Naive thymus-derived CD4-positive, alpha-beta T cell (primary cell): ENCODE data around the gene FRMPD4. TPM values are rescaled to one million over a fixed set of nuclear protein-coding genes. Genes with fewer than 3 reads are reported as not detected.
A peak's percentile ranks its signal among the peaks of the same experiment; 100 is the strongest.

ENCODE experiments used
- ATAC-seq: fragments of 150-1000 bp; cut with Tn5 transposase; 2 replicates; pipeline ENCODE4 v1.10.0; 2021; ENCODE audit warnings: mild to moderate bottlenecking, moderate library complexity
- CTCF ChIA-PET: fragments of 350-600 bp; sonication (Branson Sonifier 250); formaldehyde crosslinking; loops from one replicate; lab custom pipeline; 2021; ENCODE audit warnings: antibody characterized with exemption; lab: Charles Lee
- POLR2A ChIA-PET: fragments of 350-600 bp; sonication (Branson Sonifier 250); formaldehyde crosslinking; loops from one replicate; lab custom pipeline; 2021; ENCODE audit warnings: antibody characterized with exemption, inconsistent platforms; lab: Charles Lee
- DNase-seq, 9 donors: peaks; one replicate each; pipeline versions ENCODE4 v3.0.0 to v3.0.0-alpha.2; 2020 to 2022; ENCODE audit warnings: mixed read lengths in 1 of 9
- H3K27ac ChIP-seq: one replicate; pipeline ENCODE4 v1.7.0; 2013; ENCODE audit warnings: mild to moderate bottlenecking, low read depth, low read length, moderate library complexity
- H3K27me3 ChIP-seq, 2 donors: one replicate each; pipeline ENCODE4 v1.7.0; 2013; ENCODE audit warnings: low read length in 2 of 2, mild to moderate bottlenecking in 2 of 2, moderate library complexity in 2 of 2; ENCODE audit not compliant: control insufficient read depth in 2 of 2, insufficient read depth in 2 of 2
- H3K36me3 ChIP-seq, 3 experiments: 1 replicate in 2 of 3; 2 replicates in 1 of 3; pipeline ENCODE4 v1.7.0; 2013; ENCODE audit warnings: low read length in 3 of 3, mild to moderate bottlenecking in 3 of 3, moderate library complexity in 1 of 3; ENCODE audit not compliant: insufficient read depth in 3 of 3, control insufficient read depth in 2 of 3
- H3K4me1 ChIP-seq, 2 donors: one replicate each; pipeline ENCODE4 v1.7.0; 2013; ENCODE audit warnings: low read length in 2 of 2, mild to moderate bottlenecking in 2 of 2, moderate library complexity in 1 of 2; ENCODE audit not compliant: control insufficient read depth in 2 of 2, insufficient read depth in 2 of 2
- H3K4me3 ChIP-seq: 2 replicates; pipeline ENCODE4 v1.7.0; 2013; ENCODE audit warnings: mild to moderate bottlenecking, low read length
- H3K9me3 ChIP-seq, 3 experiments: 1 replicate in 2 of 3; 2 replicates in 1 of 3; pipeline ENCODE4 v1.7.0; 2013; ENCODE audit warnings: low read length in 3 of 3; ENCODE audit not compliant: control insufficient read depth in 2 of 3
- H3K27ac Mint-ChIP-seq, 9 donors: one replicate each; pipeline ENCODE4 v1.8.0; 2020 to 2022; ENCODE audit warnings: mixed read lengths in 9 of 9, mild to moderate bottlenecking in 8 of 9, moderate library complexity in 5 of 9, inconsistent platforms in 2 of 9
- H3K27me3 Mint-ChIP-seq, 5 donors: one replicate each; pipeline ENCODE4 v1.8.0; 2021 to 2022; ENCODE audit warnings: mixed read lengths in 5 of 5, mild to moderate bottlenecking in 1 of 5
- H3K36me3 Mint-ChIP-seq, 5 donors: one replicate each; pipeline ENCODE4 v1.8.0; 2020 to 2022; ENCODE audit warnings: mixed read lengths in 5 of 5, mild to moderate bottlenecking in 3 of 5, inconsistent platforms in 1 of 5
- H3K4me1 Mint-ChIP-seq, 7 donors: one replicate each; pipeline ENCODE4 v1.8.0; 2020 to 2022; ENCODE audit warnings: mixed read lengths in 7 of 7, mild to moderate bottlenecking in 3 of 7, inconsistent platforms in 1 of 7
- H3K4me3 Mint-ChIP-seq, 10 donors: one replicate each; pipeline ENCODE4 v1.8.0; 2020 to 2022; ENCODE audit warnings: mild to moderate bottlenecking in 10 of 10, mixed read lengths in 10 of 10, moderate library complexity in 6 of 10, inconsistent platforms in 2 of 10
- H3K9me3 Mint-ChIP-seq, 11 donors: one replicate each; pipeline ENCODE4 v1.8.0; 2020 to 2022; ENCODE audit warnings: mixed read lengths in 11 of 11, mild to moderate bottlenecking in 4 of 11, inconsistent platforms in 1 of 11, moderate library complexity in 1 of 11
- intact Hi-C, 2 donors: fragments of 100-400 bp; cut with micrococcal nuclease; formaldehyde crosslinking; loops; one replicate each; pipeline ENCODE4 v1.15.1; 2023
- polyA plus RNA-seq, 2 donors: library from polyadenylated mRNA; unstranded; fragments of 300-500 nt; fragmentation: Illumina TruSeq; gene quantifications; one replicate each; pipeline ENCODE4 v1.2.3, GENCODE V29; 2021
- total RNA-seq, 6 experiments: library from RNA in 5 of 6; stranded (reverse) in 5 of 6; gene quantifications; 1 replicate in 5 of 6; 2 replicates in 1 of 6; pipeline ENCODE4 v1.2.3 and lab custom pipeline; 2021 to 2026

Gene FRMPD4
- total and polyA plus RNA-seq, 7 experiments from 2014 or later = not detected

- Histone ChIP-seq H3K4me3 (no peak overlapping the region), H3K4me1 (no peaks in the 10 kb centered on the region), H3K36me3 (no peaks in the 10 kb centered on the region), H3K27ac (no peak overlapping the region), H3K27me3 (no peaks in the 10 kb centered on the region), H3K9me3 (no peaks in the 10 kb centered on the region)
- peaks cover 0 to 7% (median 0%) of the 10 kb centered on the region in 5 donors for H3K27me3 Mint-ChIP-seq
- no peak for ATAC-seq
- no peak overlapping the region for H3K4me3 Mint-ChIP-seq
- intact Hi-C loops = no loop called here
- DNase-seq = no peak
- H3K4me1 Mint-ChIP-seq = no peaks in the 10 kb centered on the region
- H3K36me3 Mint-ChIP-seq = no peaks in the 10 kb centered on the region
- ChIA-PET CTCF (no interaction called here), POLR2A (no interaction called here)
- no peak overlapping the region for H3K27ac Mint-ChIP-seq
- H3K9me3 Mint-ChIP-seq = no peaks in the 10 kb centered on the region
These were observed 547.3 kb downstream of the FRMPD4 start for GRCh38 chrX:12685541-12685940.

- CTCF ChIA-PET = no interaction called here
- H3K4me1 Mint-ChIP-seq = peaks cover 0 to 2% (median 0%) of the 10 kb centered on the region in 7 donors
- DNase-seq (no peak), ATAC-seq (no peak)
- Histone ChIP-seq H3K27me3 (no peaks in the 10 kb centered on the region), H3K9me3 (no peaks in the 10 kb centered on the region), H3K4me3 (no peak overlapping the region), H3K27ac (no peak overlapping the region), H3K4me1 (no peaks in the 10 kb centered on the region), H3K36me3 (no peaks in the 10 kb centered on the region)
- no peak overlapping the region for H3K4me3 Mint-ChIP-seq
- H3K27ac Mint-ChIP-seq = no peak overlapping the region
- no peaks in the 10 kb centered on the region for H3K9me3 Mint-ChIP-seq
- H3K36me3 Mint-ChIP-seq = no peaks in the 10 kb centered on the region
- intact Hi-C loops = no loop called here
- peaks cover 0 to 7% (median under 1%) of the 10 kb centered on the region in 5 donors for H3K27me3 Mint-ChIP-seq
- POLR2A ChIA-PET = no interaction called here
These were observed 548.1 kb downstream of the FRMPD4 start for GRCh38 chrX:12686331-12686730.

DNA sequence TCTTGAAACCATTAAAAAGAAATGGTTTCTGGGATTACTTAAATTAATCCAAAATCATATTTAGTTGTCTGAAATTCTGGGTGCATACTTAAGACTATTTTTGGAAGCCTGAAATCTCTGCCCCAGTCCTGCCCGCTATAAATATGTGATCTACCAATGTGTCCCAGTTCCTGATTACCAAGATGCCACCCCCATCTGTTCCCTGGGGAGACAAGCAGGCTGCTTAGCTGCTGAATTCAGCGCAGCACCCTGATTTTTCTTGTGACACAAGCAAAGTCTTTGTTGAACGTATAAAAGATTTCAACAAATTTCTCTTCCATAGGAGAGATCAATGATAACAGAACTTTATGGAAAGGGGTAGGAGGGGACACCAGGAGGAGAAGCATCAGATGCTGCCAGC is 552.4 kb downstream of the FRMPD4 start:
- H3K27ac ChIP-seq = no peak overlapping the region
- Mint-ChIP-seq H3K36me3 (no peaks in the 10 kb centered on the region), H3K4me1 (peaks cover 0 to 2% (median 0%) of the 10 kb centered on the region in 7 donors), H3K4me3 (no peak overlapping the region), H3K27me3 (peaks cover 2 to 9% (median 8%) of the 10 kb centered on the region in 5 donors), H3K9me3 (no peaks in the 10 kb centered on the region), H3K27ac (no peak overlapping the region)
- no peaks in the 10 kb centered on the region for H3K4me1 ChIP-seq
- POLR2A ChIA-PET = no interaction called here
- ATAC-seq (no peak), DNase-seq (no peak)
- no peak overlapping the region for H3K4me3 ChIP-seq
- no peaks in the 10 kb centered on the region for H3K27me3 ChIP-seq
- CTCF ChIA-PET = no interaction called here
- no peaks in the 10 kb centered on the region for H3K9me3 ChIP-seq
- H3K36me3 ChIP-seq = no peaks in the 10 kb centered on the region
- intact Hi-C loops = no loop called here

DNA sequence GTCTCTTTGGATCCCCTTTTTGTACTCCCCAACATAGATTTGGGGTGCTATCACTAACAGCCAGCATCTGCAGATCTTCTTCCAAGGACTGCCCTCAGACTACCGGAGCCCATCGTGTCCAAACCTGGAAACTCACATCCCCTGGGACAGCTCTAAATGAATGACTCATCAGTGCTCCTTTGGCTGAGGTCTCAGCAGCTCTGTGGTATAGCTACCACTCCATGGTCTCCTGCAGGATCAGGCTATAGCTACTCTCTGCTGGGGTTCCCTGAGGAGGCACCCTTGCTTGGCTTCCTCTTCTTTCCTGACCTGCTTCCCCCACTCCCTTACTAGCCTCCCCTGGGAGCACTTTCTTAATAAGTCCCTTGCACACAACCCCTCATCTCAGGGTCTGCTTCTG is 555.5 kb downstream of the FRMPD4 start:
- no peaks in the 10 kb centered on the region for H3K4me1 ChIP-seq
- intact Hi-C loops = no loop called here
- POLR2A ChIA-PET = no interaction called here
- no peak for DNase-seq
- peaks cover 0 to 1% (median 0%) of the 10 kb centered on the region in 11 donors for H3K9me3 Mint-ChIP-seq
- peaks cover 8 to 19% (median 9%) of the 10 kb centered on the region in 5 donors for H3K27me3 Mint-ChIP-seq
- no peak overlapping the region for H3K4me3 ChIP-seq
- no peak overlapping the region for H3K4me3 Mint-ChIP-seq
- no peaks in the 10 kb centered on the region for H3K36me3 ChIP-seq
- H3K9me3 ChIP-seq = no peaks in the 10 kb centered on the region
- H3K36me3 Mint-ChIP-seq = no peaks in the 10 kb centered on the region
- ATAC-seq = no peak
- H3K27ac ChIP-seq = no peak overlapping the region
- no peak overlapping the region for H3K27ac Mint-ChIP-seq
- no peaks in the 10 kb centered on the region for H3K27me3 ChIP-seq
- CTCF ChIA-PET = no interaction called here
- peaks cover 0 to 2% (median 0%) of the 10 kb centered on the region in 7 donors for H3K4me1 Mint-ChIP-seq

GRCh38 chrX:12700745-12701144 is 562.5 kb downstream of the FRMPD4 start:
- Mint-ChIP-seq H3K27ac (no peak overlapping the region), H3K36me3 (no peaks in the 10 kb centered on the region), H3K9me3 (peaks cover 0 to 1% (median 0%) of the 10 kb centered on the region in 11 donors), H3K4me1 (peaks cover 0 to 4% (median 0%) of the 10 kb centered on the region in 7 donors), H3K4me3 (no peak overlapping the region), H3K27me3 (peaks cover 5 to 16% (median 14%) of the 10 kb centered on the region in 5 donors)
- POLR2A ChIA-PET = no interaction called here
- CTCF ChIA-PET = interaction anchor here (0.6 kb wide), 1 partner anchor 198 kb away, joined by 3 read pairs; no protein-coding TSS in a partner anchor
- DNase-seq = no peak
- Histone ChIP-seq H3K4me3 (no peak overlapping the region), H3K27ac (no peak overlapping the region), H3K36me3 (no peaks in the 10 kb centered on the region), H3K4me1 (no peaks in the 10 kb centered on the region), H3K9me3 (no peaks in the 10 kb centered on the region), H3K27me3 (no peaks in the 10 kb centered on the region)
- intact Hi-C loops = loop anchor here in 1 of 2 donors (2.0 kb wide), 3 partner anchors 70 to 1168 kb away; no protein-coding TSS in a partner anchor
- ATAC-seq = no peak

- Mint-ChIP-seq H3K27me3 (peaks cover 5 to 14% (median 9%) of the 10 kb centered on the region in 5 donors), H3K4me3 (no peak overlapping the region), H3K36me3 (no peaks in the 10 kb centered on the region), H3K4me1 (peaks cover 0 to 4% (median 0%) of the 10 kb centered on the region in 7 donors), H3K27ac (peak overlapping the region in 1 of 9 donors; percentile 60), H3K9me3 (peaks cover 0 to under 1% (median 0%) of the 10 kb centered on the region in 11 donors)
- no peaks in the 10 kb centered on the region for H3K9me3 ChIP-seq
- no peaks in the 10 kb centered on the region for H3K4me1 ChIP-seq
- H3K27me3 ChIP-seq = no peaks in the 10 kb centered on the region
- no peak overlapping the region for H3K27ac ChIP-seq
- intact Hi-C loops = loop anchor here (2.0 kb wide), 5 partner anchors 69 to 1169 kb away; no protein-coding TSS in a partner anchor
- peak in 2 of 9 donors; percentile 5 to 21 for DNase-seq
- no peak overlapping the region for H3K4me3 ChIP-seq
- ChIA-PET POLR2A (no interaction called here), CTCF (interaction anchor here (0.6 kb wide), 2 partner anchors 26 to 1340 kb away, joined by 3 read pairs; no protein-coding TSS in a partner anchor)
- no peaks in the 10 kb centered on the region for H3K36me3 ChIP-seq
- no peak for ATAC-seq
These were observed 563.4 kb downstream of the FRMPD4 start for GRCh38 chrX:12701628-12702027.

DNA sequence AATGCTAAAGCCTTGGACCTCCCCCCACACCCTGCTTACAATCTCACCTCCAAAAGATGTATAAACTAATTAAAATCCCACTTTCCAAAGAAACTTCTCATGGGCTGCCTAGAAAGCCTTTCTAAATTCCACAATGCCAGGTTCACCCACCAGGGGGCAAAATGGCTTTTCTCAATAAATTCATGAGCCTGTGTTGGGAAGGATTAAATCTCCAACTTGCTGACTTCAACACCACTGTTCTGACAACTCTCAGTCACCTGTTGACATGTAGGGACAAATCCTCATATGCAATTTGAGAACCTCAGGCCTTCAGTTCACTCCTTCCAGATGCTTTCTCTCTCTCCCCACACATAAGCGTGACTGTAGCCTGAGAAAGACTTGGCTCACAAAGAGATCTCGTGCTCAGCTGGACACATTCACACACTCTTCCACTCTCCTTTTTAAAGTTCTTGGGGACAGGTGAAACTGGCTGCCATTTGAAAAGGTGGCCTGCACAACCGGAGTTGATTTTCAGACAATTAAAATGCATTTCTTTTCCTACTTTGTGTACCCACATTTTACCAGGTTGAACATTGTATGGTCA is 564.3 kb downstream of the FRMPD4 start:
- H3K4me3 Mint-ChIP-seq = no peak overlapping the region
- H3K36me3 ChIP-seq = no peaks in the 10 kb centered on the region
- no peak overlapping the region for H3K27ac ChIP-seq
- H3K4me1 Mint-ChIP-seq = peaks cover 0 to 4% (median 0%) of the 10 kb centered on the region in 7 donors
- H3K4me1 ChIP-seq = no peaks in the 10 kb centered on the region
- no peak for DNase-seq
- H3K27ac Mint-ChIP-seq = no peak overlapping the region
- intact Hi-C loops = loop anchor here (2.0 kb wide), 2 partner anchors 192 to 198 kb away; no protein-coding TSS in a partner anchor
- ChIA-PET POLR2A (no interaction called here), CTCF (no interaction called here)
- no peaks in the 10 kb centered on the region for H3K36me3 Mint-ChIP-seq
- ATAC-seq = no peak
- H3K9me3 ChIP-seq = no peaks in the 10 kb centered on the region
- H3K9me3 Mint-ChIP-seq = no peaks in the 10 kb centered on the region
- H3K27me3 Mint-ChIP-seq = peaks cover 5 to 13% (median 7%) of the 10 kb centered on the region in 5 donors
- no peak overlapping the region for H3K4me3 ChIP-seq
- no peaks in the 10 kb centered on the region for H3K27me3 ChIP-seq
